NCI-H187 (cell line): ENCODE data around the gene ADGRE1.

ENCODE experiments used
- DNase-seq, 2 experiments: peaks; one replicate each; lab custom pipeline; 2025; lab: John Stamatoyannopoulos, UW

ADGRE1 gene

GRCh38 chr19:6875218-6875617 lies 12.2 kb upstream of the ADGRE1 start:
- DNase-seq = no peak

DNA sequence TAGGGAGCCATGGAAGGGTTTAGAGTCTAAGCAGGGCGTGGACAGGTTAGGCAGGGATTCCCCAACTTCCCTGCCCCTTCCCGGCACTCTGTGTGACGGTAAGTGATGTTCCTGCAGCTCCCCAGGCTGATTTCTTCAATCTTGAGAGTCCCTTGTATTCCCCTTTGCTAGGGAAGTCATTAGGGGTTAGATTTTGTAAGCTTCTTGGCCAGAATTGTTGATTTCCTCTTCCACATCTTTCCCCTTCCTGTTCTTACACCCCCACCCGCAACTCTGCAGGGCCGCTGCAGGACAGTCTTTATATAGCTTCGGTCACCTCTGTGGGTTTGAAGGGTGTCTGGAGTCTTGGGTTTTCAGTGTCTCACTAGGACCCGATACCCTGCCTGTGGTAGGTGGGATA lies 10.6 kb upstream of the ADGRE1 start:
- DNase-seq = no peak

DNA sequence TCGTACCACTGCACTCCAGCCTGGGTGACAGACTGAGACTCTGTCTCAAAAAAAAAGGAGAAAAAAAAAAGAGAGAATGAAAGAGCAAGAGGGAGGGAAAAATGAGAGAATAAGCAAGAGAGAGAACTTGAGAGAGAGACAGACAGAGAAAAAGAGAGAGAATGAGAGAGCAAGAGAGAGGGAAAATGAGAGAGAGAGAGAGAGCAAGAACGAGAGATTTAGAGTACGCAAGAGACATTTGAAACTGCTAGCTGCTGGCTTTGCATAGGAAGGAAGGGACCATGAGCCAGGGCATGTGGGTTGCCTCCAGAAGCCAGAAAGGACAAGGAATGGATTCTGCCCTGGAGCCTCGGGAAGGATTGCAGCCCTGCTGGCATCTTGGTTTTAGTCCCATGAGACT lies 9.6 kb upstream of the ADGRE1 start:
- no peak for DNase-seq

- no peak for DNase-seq
Observed at GRCh38 chr19:6886277-6886897, 992 bp upstream of the ADGRE1 start.

- DNase-seq = no peak
Observed at GRCh38 chr19:6888967-6889366, 1.6 kb downstream of the ADGRE1 start.

DNA sequence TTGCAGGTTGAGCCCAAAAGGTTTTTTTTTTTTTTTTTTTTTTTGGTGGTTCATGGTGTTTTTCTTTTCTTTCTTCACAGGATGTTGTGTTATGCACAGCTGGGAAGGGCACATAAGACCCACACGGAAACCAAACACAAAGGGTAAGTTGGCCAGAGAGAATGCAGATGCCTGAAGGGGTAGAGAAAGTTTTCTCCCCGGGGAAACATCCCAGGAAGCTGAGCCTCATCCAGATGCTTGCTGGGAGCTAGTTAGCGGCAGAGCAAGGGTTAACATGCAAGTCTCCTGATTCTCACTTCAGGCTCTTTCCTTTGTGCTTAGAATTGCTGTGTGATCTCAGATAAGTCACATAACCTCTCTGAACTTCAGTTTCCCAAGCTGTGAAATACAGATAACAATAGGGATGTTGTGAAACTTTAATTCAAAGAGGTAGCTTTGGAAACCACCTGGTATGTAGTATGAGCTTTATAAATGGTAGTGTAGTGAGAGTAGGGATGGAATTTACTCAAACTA lies 3.1 kb downstream of the ADGRE1 start:
- DNase-seq = no peak

GRCh38 chr19:6890938-6891337 lies 3.6 kb downstream of the ADGRE1 start:
- DNase-seq = no peak

DNA sequence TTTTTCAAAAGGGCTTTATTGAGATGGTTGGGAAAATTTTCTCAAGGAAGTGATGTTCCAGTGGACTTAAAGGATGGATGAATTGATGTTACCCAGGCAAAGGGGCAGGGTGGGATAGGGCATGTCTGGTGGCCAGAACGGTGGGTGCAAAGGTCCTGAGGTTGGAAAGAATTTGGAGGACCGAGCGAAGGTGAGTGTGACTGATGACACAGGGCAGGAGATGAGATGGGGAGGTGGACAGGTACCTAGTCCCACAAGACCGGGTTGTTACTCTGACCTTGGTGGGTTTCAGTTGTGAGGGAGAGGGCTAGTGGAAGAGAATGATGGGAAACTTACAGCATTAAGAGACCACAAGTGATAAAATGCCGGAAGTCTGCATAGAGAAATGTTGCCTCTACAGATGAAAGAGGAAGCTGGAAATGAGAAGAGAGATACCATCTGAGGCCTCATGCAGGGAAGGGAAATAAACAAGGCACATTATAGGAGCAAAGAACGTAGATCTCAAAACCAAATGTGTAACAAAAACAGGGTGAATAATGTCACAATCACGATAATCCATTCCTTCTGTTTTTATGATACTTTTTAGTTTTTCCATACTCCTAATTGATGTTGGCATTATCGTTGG lies 4.5 kb downstream of the ADGRE1 start:
- DNase-seq = no peak

DNA sequence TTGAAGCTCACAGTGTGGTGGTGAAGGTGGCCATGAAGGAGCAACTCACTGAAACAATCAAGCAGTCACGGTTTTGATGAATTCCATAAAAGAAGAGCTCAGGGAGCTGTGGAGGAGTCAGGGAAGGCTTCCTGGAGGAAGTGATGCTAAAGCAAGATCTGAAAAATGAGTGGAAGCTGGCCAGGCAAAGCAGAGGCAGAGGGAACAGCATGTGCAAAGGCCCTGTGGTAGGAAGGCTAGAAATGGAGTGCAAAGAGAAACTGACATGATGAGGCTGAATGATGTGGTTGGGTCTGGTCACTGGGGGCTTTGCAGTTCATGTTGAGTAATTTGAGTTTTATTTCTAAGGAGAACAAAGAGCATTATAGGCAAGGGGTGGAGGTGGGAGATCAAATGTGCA lies 6.9 kb downstream of the ADGRE1 start:
- no peak for DNase-seq

GRCh38 chr19:6903446-6903845 lies 16.1 kb downstream of the ADGRE1 start:
- DNase-seq = no peak

- no peak for DNase-seq
Observed at GRCh38 chr19:6906559-6907060, 19.2 kb downstream of the ADGRE1 start.

- no peak for DNase-seq
Observed at GRCh38 chr19:6911523-6911922, 24.1 kb downstream of the ADGRE1 start.

- DNase-seq = no peak
Observed at GRCh38 chr19:6914321-6914720, 26.9 kb downstream of the ADGRE1 start.

DNA sequence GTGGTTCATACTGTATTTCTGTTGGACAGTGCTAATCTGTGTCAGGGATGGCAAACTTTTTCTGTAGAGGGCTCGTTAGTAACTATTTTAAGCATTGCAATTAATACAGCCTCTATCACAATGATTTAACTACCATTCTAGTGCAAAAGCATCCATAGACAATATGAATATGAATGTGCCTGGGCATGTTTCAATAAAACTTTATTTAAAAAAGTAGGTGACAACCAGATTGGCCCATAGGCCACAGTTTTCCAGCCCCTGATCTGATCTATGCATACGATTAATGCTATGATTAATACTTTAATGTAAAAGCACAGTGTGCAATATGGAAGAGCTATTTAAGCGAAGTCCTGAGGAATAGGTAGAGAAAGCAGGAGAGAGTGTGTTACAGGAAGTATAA lies 29.6 kb downstream of the ADGRE1 start:
- no peak for DNase-seq

- no peak for DNase-seq
Observed at GRCh38 chr19:6925386-6925785, 38.0 kb downstream of the ADGRE1 start.

DNA sequence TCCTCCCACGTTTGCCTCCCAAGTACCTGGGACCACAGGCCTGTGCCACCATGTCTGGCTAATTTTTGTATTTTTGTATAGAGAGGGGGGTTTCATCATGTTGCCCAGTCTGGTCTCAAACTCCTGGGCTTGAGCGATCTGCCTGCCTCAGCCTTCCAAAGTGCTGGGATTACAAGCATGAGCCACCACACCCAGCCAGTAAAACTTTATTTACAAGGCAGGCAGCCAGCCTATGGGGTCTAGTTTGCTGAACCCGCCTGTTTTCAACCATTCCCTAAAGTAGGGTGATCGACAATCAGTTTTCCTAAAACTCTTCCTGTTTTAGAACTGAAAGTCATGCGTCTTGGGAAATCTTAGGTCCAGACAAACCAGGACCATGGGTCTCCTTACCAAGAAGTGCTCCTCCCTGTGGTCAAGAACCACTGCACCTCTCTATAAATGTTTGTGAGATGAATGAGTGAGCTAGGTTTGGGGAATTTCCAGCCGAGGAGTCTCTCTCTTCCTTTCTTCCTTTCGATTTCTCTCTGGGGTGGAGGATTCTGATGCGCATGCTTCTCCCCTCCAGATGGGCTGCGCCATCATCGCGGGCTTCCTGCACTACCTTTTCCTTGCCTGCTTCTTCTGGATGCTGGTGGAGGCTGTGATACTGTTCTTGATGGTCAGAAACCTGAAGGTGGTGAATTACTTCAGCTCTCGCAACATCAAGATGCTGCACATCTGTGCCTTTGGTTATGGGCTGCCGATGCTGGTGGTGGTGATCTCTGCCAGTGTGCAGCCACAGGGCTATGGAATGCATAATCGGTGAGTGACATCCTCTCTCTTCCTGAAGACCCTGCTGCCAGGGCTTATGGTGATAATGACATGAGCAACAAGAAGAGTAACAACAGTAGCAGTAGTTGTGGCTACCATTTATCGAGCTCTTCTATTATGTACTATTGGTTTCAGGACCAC lies 38.7 kb downstream of the ADGRE1 start:
- no peak for DNase-seq

- no peak for DNase-seq
Observed at GRCh38 chr19:6930190-6930589, 42.8 kb downstream of the ADGRE1 start.

- DNase-seq = no peak
Observed at GRCh38 chr19:6935069-6935468, 47.7 kb downstream of the ADGRE1 start.

DNA sequence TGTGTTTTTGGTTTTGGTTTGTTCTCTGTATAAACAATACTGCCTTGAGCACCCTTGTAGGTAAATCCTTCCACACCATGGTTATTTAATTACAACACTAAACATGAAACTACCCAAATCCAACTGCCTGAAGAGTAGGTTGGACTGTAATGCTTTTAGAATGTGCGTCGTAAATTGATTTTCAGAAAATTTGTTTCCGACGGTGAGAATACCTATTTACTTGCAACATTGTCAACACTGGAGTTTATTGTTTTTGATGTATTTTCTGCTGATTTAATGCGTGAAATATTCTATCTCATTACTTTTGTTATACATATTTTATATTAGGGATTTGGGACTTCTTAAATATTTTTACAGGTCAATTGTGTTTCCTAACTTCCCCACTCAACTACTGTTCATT lies 48.2 kb downstream of the ADGRE1 start:
- no peak for DNase-seq

DNA sequence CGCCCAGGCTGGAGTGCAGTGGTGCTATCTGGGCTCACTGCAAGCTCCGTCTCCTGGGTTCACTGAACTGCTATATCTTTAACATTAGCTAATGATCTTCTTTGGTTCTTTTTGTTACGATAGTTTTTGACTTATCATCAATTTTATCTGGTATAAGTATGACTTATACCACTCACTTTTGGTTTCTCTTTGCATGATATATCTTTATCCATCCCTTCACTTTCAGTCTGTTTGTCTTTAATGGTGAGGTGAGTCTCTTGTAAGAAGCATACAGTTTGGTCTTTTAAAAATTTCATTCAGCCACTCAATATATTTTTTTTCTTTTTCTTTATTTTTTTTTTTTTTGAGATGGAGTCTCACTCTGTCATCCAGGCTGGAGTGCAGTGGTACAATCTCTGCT lies 58.4 kb downstream of the ADGRE1 start:
- no peak for DNase-seq

GRCh38 chr19:6947745-6948144 lies 60.4 kb downstream of the ADGRE1 start:
- no peak for DNase-seq

DNA sequence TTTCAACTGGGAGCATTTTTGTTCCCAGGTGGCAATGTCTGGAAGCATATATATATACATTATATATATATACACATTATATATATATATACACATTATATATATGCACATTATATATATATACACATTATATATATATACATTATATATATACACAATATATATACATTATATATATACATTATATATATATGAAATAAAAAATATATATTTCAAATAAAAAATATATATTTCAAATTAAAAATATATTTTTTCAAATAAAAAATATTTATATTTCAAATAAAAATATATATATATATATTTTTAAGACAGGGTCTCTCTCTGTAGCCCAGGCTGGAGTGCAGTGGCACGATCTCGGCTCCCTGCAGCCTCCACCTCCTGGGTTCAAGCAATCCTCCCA lies 61.5 kb downstream of the ADGRE1 start:
- no peak for DNase-seq

DNA sequence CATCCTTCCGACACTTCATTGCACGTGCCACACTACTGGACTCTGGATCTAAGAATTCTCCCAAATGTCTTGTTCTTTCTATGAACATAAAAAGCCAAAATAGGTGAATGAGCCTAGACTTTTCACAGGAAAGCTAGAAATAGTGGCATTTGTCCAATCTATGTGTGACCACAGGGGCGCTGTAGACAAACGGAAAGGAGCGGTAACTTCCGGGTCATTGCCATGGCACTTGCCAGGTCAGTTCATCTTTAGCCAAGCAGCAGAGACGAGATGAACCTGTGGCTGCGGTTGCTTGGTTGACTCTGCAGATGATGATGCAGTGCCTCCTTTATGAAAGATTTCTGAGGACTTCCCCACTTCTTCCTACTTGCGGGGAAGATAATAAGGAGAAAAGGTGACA lies 65.6 kb downstream of the ADGRE1 start:
- DNase-seq = no peak
